Measurements from ENCODE around the gene SC5D. TPM values are rescaled to one million over a fixed set of nuclear protein-coding genes. Genes with fewer than 3 reads are reported as not detected.

The SC5D gene
- total and polyA plus RNA-seq, 2 of the 4 experiments (the other 2 are of a cell fraction) = 21.3 to 21.7 TPM

- no peak for DNase-seq
- POLR2A ChIA-PET (ENCODE audit: unreplicated experiment) = interaction anchor here (0.6 kb wide), 1 partner anchor 950 kb away, joined by 3 read pairs; no protein-coding TSS in a partner anchor
- Histone ChIP-seq H3K36me3 (ENCODE audit: control insufficient read depth, insufficient read depth, low read length) (no peaks in the 10 kb centered on the region), H3K9me1 (ENCODE audit: insufficient read depth, low read length) (no peaks in the 10 kb centered on the region), H4K91ac (ENCODE audit: insufficient read depth, low read depth, low read length) (no peak overlapping the region), H3K18ac (ENCODE audit: low read depth, low read length) (no peak overlapping the region), H3K56ac (ENCODE audit: extremely low read depth, insufficient read depth, low read length) (no peak overlapping the region), H4K20me1 (ENCODE audit: insufficient read depth, low read length) (no peaks in the 10 kb centered on the region), H2AK5ac (ENCODE audit: low read depth, low read length) (no peak overlapping the region), H3K27me3 (ENCODE audit: control insufficient read depth, insufficient read depth, low read length) (peaks cover 39% of the 10 kb centered on the region), H3K9ac (ENCODE audit: low read depth, low read length) (no peak overlapping the region), H4K5ac (ENCODE audit: low read depth, low read length) (no peak overlapping the region), H3K4me3 (ENCODE audit: insufficient read depth, low read depth, low read length) (no peak overlapping the region), H3K79me1 (ENCODE audit: low read depth in 1 of 2, low read length in 2 of 2) (no peaks in the 10 kb centered on the region), H2BK15ac (ENCODE audit: low read depth, low read length) (no peak overlapping the region), H3K23ac (ENCODE audit: low read depth, low read length) (no peak overlapping the region), H2BK120ac (ENCODE audit: low read depth, low read length) (no peak overlapping the region), H3K4me2 (ENCODE audit: low read depth, low read length) (no peak overlapping the region), H3K9me3 (ENCODE audit: control insufficient read depth, insufficient read depth, low read length) (no peaks in the 10 kb centered on the region), H2AK9ac (replicated peaks; ENCODE audit: low read depth, low read length, poor library complexity) (no peak overlapping the region), H3K4ac (ENCODE audit: low read depth, low read length) (no peak overlapping the region), H2AFZ (replicated peaks; ENCODE audit: low read length, poor library complexity) (no peak overlapping the region), H2BK20ac (ENCODE audit: low read depth, low read length) (no peak overlapping the region), H2BK5ac (ENCODE audit: low read depth, low read length, poor library complexity, severe bottlenecking) (no peak overlapping the region), H4K8ac (ENCODE audit: low read depth in 2 of 2, low read length in 2 of 2) (no peak overlapping the region), H3K14ac (replicated peaks; ENCODE audit: low read depth, low read length) (no peak overlapping the region), H3K4me1 (ENCODE audit: control insufficient read depth, insufficient read depth, low read length) (no peaks in the 10 kb centered on the region), H3K27ac (ENCODE audit: insufficient read depth, low read length) (no peak overlapping the region)
- intact Hi-C loops (cut with micrococcal nuclease) = no loop called here
- in situ Hi-C loops (cut with MboI; ENCODE audit: low sequenced_read_pairs) = no loop called here
- BruUV-seq (replicated peaks) = no TSS peak
- TF ChIP-seq ELK1 (IDR thresholded peaks at IDR 0.05; ENCODE audit: borderline replicate concordance, low read depth, low read length) (no peak), BHLHE40 (IDR thresholded peaks at IDR 0.05; ENCODE audit: low read depth, low read length) (no peak)
- dilution Hi-C loops (cut with HindIII; ENCODE audit: low sequenced_read_pairs, unreplicated experiment) = no loop called here
- 33% methylated on average over 1 of the region's 2 CpGs; no CpG with 5 or more reads in 1 of the 2 experiments for WGBS, 2 experiments (ENCODE audit: extremely low coverage in 2 of 2, insufficient read length in 1 of 2)
- CTCF ChIA-PET = no interaction called here
- ATAC-seq (ENCODE audit: low read depth) = no peak
Measured at GRCh38 chr11:121337078-121337477, 44.5 kb downstream of the SC5D start.
